ENCODE results near the gene ARSB. TPM values are rescaled to one million over a fixed set of nuclear protein-coding genes. Genes with fewer than 3 reads are reported as not detected.

The ARSB gene
- total RNA-seq, 1 experiment from 2014 or later: 18.1 TPM

DNA sequence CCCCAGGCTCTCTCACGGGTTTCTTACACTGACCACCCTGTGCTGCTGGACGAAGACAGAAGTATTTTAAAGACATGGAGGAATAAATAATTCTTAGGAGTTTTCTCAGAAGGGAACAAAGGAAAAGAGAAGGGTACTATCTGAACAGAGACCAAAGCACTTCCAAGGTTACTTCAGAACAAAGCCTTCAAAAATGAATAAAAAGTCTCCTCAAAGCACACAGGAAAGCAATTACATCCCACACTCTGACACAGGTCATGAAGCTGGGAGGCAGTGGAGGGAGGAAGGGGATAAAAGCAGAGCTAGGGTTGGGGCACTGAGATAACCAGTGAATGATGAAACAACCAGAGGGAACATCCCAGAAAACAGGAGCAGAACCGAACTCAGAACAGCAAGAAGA is 151.8 kb downstream of the ARSB start:
- H3K36me3 ChIP-seq (ENCODE audit: control insufficient read depth, insufficient read depth, low read length): no peaks in the 10 kb centered on the region
- H3K27me3 ChIP-seq (ENCODE audit: control insufficient read depth, insufficient read depth, low read length): no peaks in the 10 kb centered on the region
- no peaks in the 10 kb centered on the region for H3K4me1 ChIP-seq (ENCODE audit: control insufficient read depth, insufficient read depth, low read length)
- H3K27ac ChIP-seq (ENCODE audit: low read length): no peak overlapping the region
- TF ChIP-seq, protein P1, sequence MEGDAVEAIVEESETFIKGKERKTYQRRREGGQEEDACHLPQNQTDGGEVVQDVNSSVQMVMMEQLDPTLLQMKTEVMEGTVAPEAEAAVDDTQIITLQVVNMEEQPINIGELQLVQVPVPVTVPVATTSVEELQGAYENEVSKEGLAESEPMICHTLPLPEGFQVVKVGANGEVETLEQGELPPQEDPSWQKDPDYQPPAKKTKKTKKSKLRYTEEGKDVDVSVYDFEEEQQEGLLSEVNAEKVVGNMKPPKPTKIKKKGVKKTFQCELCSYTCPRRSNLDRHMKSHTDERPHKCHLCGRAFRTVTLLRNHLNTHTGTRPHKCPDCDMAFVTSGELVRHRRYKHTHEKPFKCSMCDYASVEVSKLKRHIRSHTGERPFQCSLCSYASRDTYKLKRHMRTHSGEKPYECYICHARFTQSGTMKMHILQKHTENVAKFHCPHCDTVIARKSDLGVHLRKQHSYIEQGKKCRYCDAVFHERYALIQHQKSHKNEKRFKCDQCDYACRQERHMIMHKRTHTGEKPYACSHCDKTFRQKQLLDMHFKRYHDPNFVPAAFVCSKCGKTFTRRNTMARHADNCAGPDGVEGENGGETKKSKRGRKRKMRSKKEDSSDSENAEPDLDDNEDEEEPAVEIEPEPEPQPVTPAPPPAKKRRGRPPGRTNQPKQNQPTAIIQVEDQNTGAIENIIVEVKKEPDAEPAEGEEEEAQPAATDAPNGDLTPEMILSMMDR (IDR thresholded peaks at IDR 0.05): no peak
- TF ChIP-seq POLR2AphosphoS5 (IDR thresholded peaks at IDR 0.05; ENCODE audit: low read depth, low read length) (no peak), SIN3A (IDR thresholded peaks at IDR 0.05; ENCODE audit: borderline replicate concordance, insufficient read depth, low read depth, low read length) (no peak), TCF7L2 (IDR thresholded peaks at IDR 0.05; ENCODE audit: low read depth, low read length) (no peak)
- TF ChIP-seq, protein P2, sequence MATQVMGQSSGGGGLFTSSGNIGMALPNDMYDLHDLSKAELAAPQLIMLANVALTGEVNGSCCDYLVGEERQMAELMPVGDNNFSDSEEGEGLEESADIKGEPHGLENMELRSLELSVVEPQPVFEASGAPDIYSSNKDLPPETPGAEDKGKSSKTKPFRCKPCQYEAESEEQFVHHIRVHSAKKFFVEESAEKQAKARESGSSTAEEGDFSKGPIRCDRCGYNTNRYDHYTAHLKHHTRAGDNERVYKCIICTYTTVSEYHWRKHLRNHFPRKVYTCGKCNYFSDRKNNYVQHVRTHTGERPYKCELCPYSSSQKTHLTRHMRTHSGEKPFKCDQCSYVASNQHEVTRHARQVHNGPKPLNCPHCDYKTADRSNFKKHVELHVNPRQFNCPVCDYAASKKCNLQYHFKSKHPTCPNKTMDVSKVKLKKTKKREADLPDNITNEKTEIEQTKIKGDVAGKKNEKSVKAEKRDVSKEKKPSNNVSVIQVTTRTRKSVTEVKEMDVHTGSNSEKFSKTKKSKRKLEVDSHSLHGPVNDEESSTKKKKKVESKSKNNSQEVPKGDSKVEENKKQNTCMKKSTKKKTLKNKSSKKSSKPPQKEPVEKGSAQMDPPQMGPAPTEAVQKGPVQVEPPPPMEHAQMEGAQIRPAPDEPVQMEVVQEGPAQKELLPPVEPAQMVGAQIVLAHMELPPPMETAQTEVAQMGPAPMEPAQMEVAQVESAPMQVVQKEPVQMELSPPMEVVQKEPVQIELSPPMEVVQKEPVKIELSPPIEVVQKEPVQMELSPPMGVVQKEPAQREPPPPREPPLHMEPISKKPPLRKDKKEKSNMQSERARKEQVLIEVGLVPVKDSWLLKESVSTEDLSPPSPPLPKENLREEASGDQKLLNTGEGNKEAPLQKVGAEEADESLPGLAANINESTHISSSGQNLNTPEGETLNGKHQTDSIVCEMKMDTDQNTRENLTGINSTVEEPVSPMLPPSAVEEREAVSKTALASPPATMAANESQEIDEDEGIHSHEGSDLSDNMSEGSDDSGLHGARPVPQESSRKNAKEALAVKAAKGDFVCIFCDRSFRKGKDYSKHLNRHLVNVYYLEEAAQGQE (IDR thresholded peaks at IDR 0.05; ENCODE audit: insufficient read depth in 1 of 2, low read depth in 2 of 2, low read length in 1 of 2): no peak
- intact Hi-C loops (cut with micrococcal nuclease; ENCODE audit: unreplicated experiment) (no loop called here), in situ Hi-C loops (cut with HindIII; ENCODE audit: low pct_unique_long_range_greater_than_20kb, low sequenced_read_pairs) (no loop called here)
- no peaks in the 10 kb centered on the region for H3K9me3 ChIP-seq (ENCODE audit: control insufficient read depth, insufficient read depth, low read depth, low read length)
- no peak overlapping the region for H3K4me3 ChIP-seq (ENCODE audit: low read depth in 2 of 2, low read length in 2 of 2)
- CTCF ChIA-PET: no interaction called here
- no peak for ATAC-seq
- POLR2A ChIA-PET: interaction anchor here (0.6 kb wide), 1 partner anchor 103 kb away, joined by 3 read pairs; no protein-coding TSS in a partner anchor
- no peak for DNase-seq (ENCODE audit: low read depth, low spot score)
- no TSS peak for BruUV-seq (replicated peaks)

DNA sequence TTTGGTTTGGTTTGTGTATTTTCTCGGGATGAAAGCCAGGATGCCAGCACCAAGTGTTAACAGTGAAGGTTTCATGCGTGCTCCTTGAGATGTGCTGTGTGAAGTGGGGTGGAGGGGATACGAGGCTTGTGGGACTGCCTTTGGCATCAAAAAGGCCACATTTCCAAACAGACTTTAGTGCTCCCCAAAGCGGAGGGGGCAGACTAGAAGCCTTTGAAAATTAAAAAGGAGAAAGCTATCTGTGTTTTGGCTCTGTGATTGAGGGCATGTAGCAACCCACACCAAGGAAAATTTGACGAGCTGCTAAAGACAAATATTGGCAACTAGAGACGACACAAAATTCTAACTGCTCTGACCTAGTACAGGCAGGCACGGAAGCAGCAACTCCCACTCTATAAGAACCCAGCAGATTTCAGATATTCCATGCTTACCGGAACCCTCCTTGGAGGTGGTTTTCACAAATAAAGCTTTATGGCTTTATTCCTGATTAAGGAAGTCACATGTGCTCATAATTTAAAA is 154.5 kb downstream of the ARSB start:
- no peak overlapping the region for H3K27ac ChIP-seq (ENCODE audit: low read length)
- H3K4me3 ChIP-seq (ENCODE audit: low read depth in 2 of 2, low read length in 2 of 2): no peak overlapping the region
- POLR2A ChIA-PET: interaction anchor here (0.6 kb wide), 1 partner anchor 943 kb away, joined by 4 read pairs; no protein-coding TSS in a partner anchor
- intact Hi-C loops (cut with micrococcal nuclease; ENCODE audit: unreplicated experiment): no loop called here
- H3K27me3 ChIP-seq (ENCODE audit: control insufficient read depth, insufficient read depth, low read length): no peaks in the 10 kb centered on the region
- H3K36me3 ChIP-seq (ENCODE audit: control insufficient read depth, insufficient read depth, low read length): no peaks in the 10 kb centered on the region
- TF ChIP-seq SIN3A (IDR thresholded peaks at IDR 0.05; ENCODE audit: borderline replicate concordance, insufficient read depth, low read depth, low read length) (no peak), TCF7L2 (IDR thresholded peaks at IDR 0.05; ENCODE audit: low read depth, low read length) (no peak), POLR2AphosphoS5 (IDR thresholded peaks at IDR 0.05; ENCODE audit: low read depth, low read length) (no peak)
- TF ChIP-seq, protein P2 (IDR thresholded peaks at IDR 0.05; ENCODE audit: insufficient read depth in 1 of 2, low read depth in 2 of 2, low read length in 1 of 2): no peak
- TF ChIP-seq, protein P1 (IDR thresholded peaks at IDR 0.05): no peak
- BruUV-seq (replicated peaks): no TSS peak
- CTCF ChIA-PET: no interaction called here
- DNase-seq (ENCODE audit: low read depth, low spot score) (no peak), ATAC-seq (no peak)
- no peaks in the 10 kb centered on the region for H3K4me1 ChIP-seq (ENCODE audit: control insufficient read depth, insufficient read depth, low read length)
- in situ Hi-C loops (cut with HindIII; ENCODE audit: low pct_unique_long_range_greater_than_20kb, low sequenced_read_pairs): no loop called here
- no peaks in the 10 kb centered on the region for H3K9me3 ChIP-seq (ENCODE audit: control insufficient read depth, insufficient read depth, low read depth, low read length)
